H1 (cell line): ENCODE data around the gene ADAM22. TPM values are rescaled to one million over a fixed set of nuclear protein-coding genes. Genes with fewer than 3 reads are reported as not detected.

ENCODE experiments used
- CTCF ChIA-PET: fragments of 300-600 bp; sonication (Branson Sonifier 250); formaldehyde crosslinking; loops from one replicate; lab custom pipeline; 2021; ENCODE audit not compliant: partially characterized antibody; lab: Charles Lee
- POLR2A ChIA-PET: fragments of 300-600 bp; sonication (Branson Sonifier 250); formaldehyde crosslinking; loops from one replicate; lab custom pipeline; 2021; ENCODE audit warnings: inconsistent platforms; ENCODE audit not compliant: partially characterized antibody; lab: Charles Lee
- DNase-seq, 2 experiments: peaks; one replicate each; pipeline versions ENCODE4 v3.0.0 to v3.0.0-alpha.2; 2010 to 2022; ENCODE audit warnings: low spot score in 2 of 2, low read depth in 1 of 2, mixed read lengths in 1 of 2
- FAIRE-seq: peaks from 2 replicates; lab custom pipeline; 2011; peaks lifted over from hg19 to GRCh38; lab: Jason Lieb, UNC
- H2AFZ ChIP-seq: 2 replicates; pipeline ENCODE4 v1.8.1; 2012; ENCODE audit warnings: low read length, inconsistent platforms
- H2AK5ac ChIP-seq: 2 replicates; pipeline ENCODE4 v1.6.1; 2013; ENCODE audit warnings: low read depth, low read length
- H2BK120ac ChIP-seq: replicated peaks from 2 replicates; pipeline ENCODE3; 2013; ENCODE audit warnings: low read depth, low read length, inconsistent platforms
- H2BK12ac ChIP-seq: 2 replicates; pipeline ENCODE4 v1.6.1; 2013; ENCODE audit warnings: low read depth, low read length
- H2BK15ac ChIP-seq: 2 replicates; pipeline ENCODE4 v1.6.1; 2013; ENCODE audit warnings: low read length
- H2BK20ac ChIP-seq: 2 replicates; pipeline ENCODE4 v1.6.1; 2013; ENCODE audit warnings: low read length
- H2BK5ac ChIP-seq: 2 replicates; pipeline ENCODE4 v1.6.1; 2013; ENCODE audit warnings: low read depth, low read length
- H3K14ac ChIP-seq: 2 replicates; pipeline ENCODE4 v1.6.1; 2013; ENCODE audit warnings: inconsistent platforms; ENCODE audit not compliant: insufficient read length
- H3K18ac ChIP-seq: 2 replicates; pipeline ENCODE4 v1.6.1; 2013; ENCODE audit warnings: low read length; ENCODE audit errors: extremely low read depth
- H3K23ac ChIP-seq: 2 replicates; pipeline ENCODE4 v1.6.1; 2013; ENCODE audit warnings: inconsistent platforms; ENCODE audit not compliant: insufficient read length
- H3K23me2 ChIP-seq: 2 replicates; pipeline ENCODE4 v1.6.1; 2013; ENCODE audit warnings: low read depth, low read length
- H3K27ac ChIP-seq: 2 replicates; pipeline ENCODE4 v1.6.1; 2011; ENCODE audit warnings: low read depth, low read length, inconsistent platforms
- H3K27me3 ChIP-seq, 4 experiments: replicated peaks in 1 of 4; 1 replicate in 1 of 4; 2 replicates in 3 of 4; pipeline versions ENCODE4 v1.6.1 to v1.8.1; 2011 to 2013; ENCODE audit warnings: low read length in 3 of 4, mild to moderate bottlenecking in 3 of 4, inconsistent platforms in 2 of 4, mixed read lengths in 2 of 4, moderate library complexity in 1 of 4; ENCODE audit not compliant: control insufficient read depth in 3 of 4, insufficient read depth in 3 of 4; ENCODE audit errors: extremely low read depth in 1 of 4
- H3K36me3 ChIP-seq, 4 experiments: 2 replicates each; pipeline versions ENCODE4 v1.6.1 to v1.8.1; 2011 to 2013; ENCODE audit warnings: mild to moderate bottlenecking in 4 of 4, low read length in 3 of 4, moderate library complexity in 2 of 4, control low read depth in 1 of 4, inconsistent platforms in 1 of 4; ENCODE audit not compliant: insufficient read depth in 4 of 4, control insufficient read depth in 2 of 4
- H3K4ac ChIP-seq: replicated peaks from 2 replicates; pipeline ENCODE3; 2013; ENCODE audit warnings: low read length, low read depth, mixed read lengths, inconsistent platforms; ENCODE audit not compliant: insufficient read length
- H3K4me1 ChIP-seq, 4 experiments: replicated peaks in 1 of 4; 1 replicate in 1 of 4; 2 replicates in 3 of 4; pipeline versions ENCODE4 v1.6.1 to v1.8.1; 2011 to 2013; ENCODE audit warnings: low read length in 3 of 4, inconsistent platforms in 2 of 4, mixed read lengths in 1 of 4; ENCODE audit not compliant: insufficient read depth in 4 of 4, control insufficient read depth in 3 of 4
- H3K4me2 ChIP-seq, 2 experiments: 2 replicates each; pipeline versions ENCODE4 v1.6.1 to v1.8.1; 2011 to 2013; ENCODE audit warnings: low read depth in 2 of 2, low read length in 2 of 2, control low read depth in 1 of 2, inconsistent platforms in 1 of 2, mild to moderate bottlenecking in 1 of 2; ENCODE audit not compliant: insufficient read depth in 1 of 2
- H3K4me3 ChIP-seq, 4 experiments: fragments of 200-600, 300-600 bp in 1 of 4; sonication (generic), shearing (Covaris generic), sonication (Bioruptor Twin) in 1 of 4; 2 replicates each; pipeline versions ENCODE4 v1.5.1 to v1.8.1; 2011 to 2016; ENCODE audit warnings: low read length in 4 of 4, low read depth in 3 of 4, control low read depth in 2 of 4, inconsistent platforms in 2 of 4, mild to moderate bottlenecking in 2 of 4, mixed read lengths in 1 of 4, moderate library complexity in 1 of 4; ENCODE audit not compliant: insufficient read depth in 2 of 4; ENCODE audit errors: extremely low read depth in 1 of 4
- H3K56ac ChIP-seq: replicated peaks from 2 replicates; pipeline ENCODE3; 2013; ENCODE audit warnings: low read depth, mild to moderate bottlenecking, mixed read lengths, low read length, inconsistent platforms; ENCODE audit not compliant: insufficient read length
- H3K79me1 ChIP-seq: 2 replicates; pipeline ENCODE4 v1.6.1; 2013; ENCODE audit warnings: low read depth, low read length, control low read depth
- H3K79me2 ChIP-seq, 2 experiments: 2 replicates each; pipeline versions ENCODE4 v1.6.1 to v1.8.1; 2012 to 2013; ENCODE audit warnings: low read length in 2 of 2, mild to moderate bottlenecking in 2 of 2, inconsistent platforms in 1 of 2; ENCODE audit not compliant: insufficient read depth in 2 of 2, control insufficient read depth in 1 of 2
- H3K9ac ChIP-seq, 4 experiments: replicated peaks in 1 of 4; 1 replicate in 1 of 4; 2 replicates in 3 of 4; pipeline versions ENCODE4 v1.6.1 to v1.8.1; 2011 to 2013; ENCODE audit warnings: low read depth in 3 of 4, low read length in 3 of 4, control low read depth in 2 of 4, mild to moderate bottlenecking in 2 of 4, moderate library complexity in 2 of 4, inconsistent platforms in 1 of 4; ENCODE audit errors: extremely low read depth in 1 of 4
- H3K9me3 ChIP-seq, 2 experiments: 2 replicates each; pipeline versions ENCODE4 v1.6.1 to v1.8.1; 2012 to 2013; ENCODE audit warnings: mild to moderate bottlenecking in 2 of 2, moderate library complexity in 2 of 2, control low read depth in 1 of 2, inconsistent platforms in 1 of 2, low read depth in 1 of 2, low read length in 1 of 2, mixed read lengths in 1 of 2; ENCODE audit not compliant: insufficient read depth in 2 of 2
- H4K20me1 ChIP-seq, 2 experiments: replicated peaks in 1 of 2; 2 replicates each; pipeline versions ENCODE3 to v1.8.1; 2011 to 2013; ENCODE audit warnings: inconsistent platforms in 2 of 2, low read length in 2 of 2, mild to moderate bottlenecking in 1 of 2; ENCODE audit not compliant: insufficient read depth in 2 of 2, control insufficient read depth in 1 of 2
- H4K5ac ChIP-seq: 2 replicates; pipeline ENCODE4 v1.6.1; 2013; ENCODE audit warnings: low read length, low read depth, mixed read lengths, inconsistent platforms; ENCODE audit not compliant: insufficient read length
- H4K8ac ChIP-seq: 2 replicates; pipeline ENCODE4 v1.8.0; 2013; ENCODE audit warnings: mild to moderate bottlenecking, moderate library complexity, low read length, inconsistent platforms; ENCODE audit not compliant: insufficient read depth; ENCODE audit errors: extremely low read depth
- H4K91ac ChIP-seq: replicated peaks from 2 replicates; pipeline ENCODE3; 2013; ENCODE audit warnings: low read length, mixed read lengths, inconsistent platforms; ENCODE audit not compliant: insufficient read length
- ASH2L ChIP-seq: fragments of 200-600, 300-600 bp; sonication (generic); IDR thresholded peaks from one replicate; pipeline ENCODE4 v1.7.1; 2017; ENCODE audit warnings: low read length
- ATF2 ChIP-seq: IDR thresholded peaks from 2 replicates; pipeline ENCODE4 v1.6.1; 2012; ENCODE audit warnings: low read length, inconsistent platforms
- BRCA1 ChIP-seq: IDR thresholded peaks from 2 replicates; pipeline ENCODE4 v1.6.1; 2012; ENCODE audit warnings: low read depth, low read length, improper control_type of control experiment
- CREB1 ChIP-seq: IDR thresholded peaks from 2 replicates; pipeline ENCODE4 v1.6.1; 2012; ENCODE audit warnings: inconsistent platforms
- GTF2F1 ChIP-seq: IDR thresholded peaks from 2 replicates; pipeline ENCODE4 v1.6.1; 2012; ENCODE audit warnings: low read depth, low read length, improper control_type of control experiment, borderline replicate concordance
- JUN ChIP-seq: IDR thresholded peaks from 2 replicates; pipeline ENCODE4 v1.6.1; 2011; ENCODE audit warnings: low read depth, mild to moderate bottlenecking, improper control_type of control experiment, low read length
- KDM1A ChIP-seq: fragments of 200-600, 300-600 bp; sonication (generic); IDR thresholded peaks from 2 replicates; pipeline ENCODE4 v1.7.1; 2016; ENCODE audit warnings: mild to moderate bottlenecking, low read length, borderline replicate concordance
- KDM5A ChIP-seq: fragments of 200-600 bp; IDR thresholded peaks from 2 replicates; pipeline ENCODE4 v1.7.1; 2012; ENCODE audit warnings: mild to moderate bottlenecking, low read length, inconsistent platforms, mixed read lengths
- MAX ChIP-seq: IDR thresholded peaks from 2 replicates; pipeline ENCODE4 v1.6.1; 2012; ENCODE audit warnings: inconsistent platforms
- RNF2 ChIP-seq: fragments of 200-900, 300-1000 bp; sonication (generic); IDR thresholded peaks from 2 replicates; pipeline ENCODE4 v1.7.1; 2016; ENCODE audit warnings: borderline replicate concordance, low read depth, mild to moderate bottlenecking, antibody characterized with exemption, low read length; ENCODE audit not compliant: poor library complexity, severe bottlenecking; ENCODE audit errors: missing control alignments
- SIX5 ChIP-seq: IDR thresholded peaks from 2 replicates; pipeline ENCODE4 v1.6.1; 2011; ENCODE audit warnings: mild to moderate bottlenecking, low read depth, low read length
- SP1 ChIP-seq: IDR thresholded peaks from 2 replicates; pipeline ENCODE4 v1.6.1; 2011; ENCODE audit warnings: low read depth, low read length
- SP4 ChIP-seq: IDR thresholded peaks from 2 replicates; pipeline ENCODE4 v1.6.1; 2012; ENCODE audit warnings: low read length, inconsistent platforms
- TEAD4 ChIP-seq: IDR thresholded peaks from 2 replicates; pipeline ENCODE4 v1.6.1; 2012; ENCODE audit warnings: low read depth, low read length, inconsistent platforms, mixed read lengths
- WGBS, 2 experiments: shearing (Covaris generic) in 1 of 2; methylation state at CpG; one replicate each; pipeline versions ENCODE4 v1.1.6 to v1.1.7; 2013 to 2015; ENCODE audit warnings: low lambda C conversion rate in 2 of 2, mixed read lengths in 2 of 2, inconsistent platforms in 1 of 2, low coverage in 1 of 2, missing lambda C conversion rate in 1 of 2; ENCODE audit not compliant: insufficient replicate concordance in 2 of 2, insufficient coverage in 1 of 2, insufficient read length in 1 of 2; ENCODE audit errors: extremely low coverage in 1 of 2, missing lambda C conversion rate in 1 of 2; 5-methylcytosine and 5-hydroxymethylcytosine counted together
- polyA plus RNA-seq, 7 experiments: library from polyadenylated mRNA; depleted of rRNA in 3 of 7; stranded (reverse) in 5 of 7; unstranded in 2 of 7; fragments of >200 nt in 5 of 7; fragments of 200-250 nt in 2 of 7; gene quantifications; 1 replicate in 5 of 7; 2 replicates in 1 of 7; 4 replicates in 1 of 7; pipeline versions ENCODE4 v1.2.1 to v1.2.3, GENCODE V29; 2011 to 2013; ENCODE audit warnings: missing spikeins in 2 of 7, mixed read lengths in 2 of 7
- total RNA-seq: library from RNA; stranded (reverse); fragmentation: NEBNext Ultra II Directional; extraction: Animal tissue kit (Norgen Biotek cat#: 25700); gene quantifications from 2 replicates; pipeline ENCODE4 v1.2.1, GENCODE V29; 2021

The ADAM22 gene
- total and polyA plus RNA-seq, 2 of the 8 experiments (the other 6 are each of a cell fraction or from before 2014, with no cell fraction given): 4.6 to 21.4 TPM

- no peak for FAIRE-seq
- TF ChIP-seq BRCA1 (no peak), SP4 (no peak), GTF2F1 (no peak), ATF2 (no peak), TEAD4 (no peak), KDM1A (no peak), SP1 (no peak), SIX5 (no peak), RNF2 (no peak), CREB1 (no peak), MAX (no peak), JUN (no peak), ASH2L (no peak), KDM5A (no peak)
Observed at GRCh38 chr7:88146616-88147015, 212.6 kb downstream of the ADAM22 start.

More at GRCh38 chr7:88146616-88147015, 212.6 kb downstream of the ADAM22 start:
- H2BK20ac ChIP-seq: no peak overlapping the region
- no peak overlapping the region for H3K4me2 ChIP-seq
- H3K27ac ChIP-seq: no peak overlapping the region
- no peak overlapping the region for H3K56ac ChIP-seq
- WGBS, 2 experiments: 90% methylated on average over 2 of the region's 2 CpGs; no CpG with 5 or more reads in 1 of the 2 experiments
- H3K9ac ChIP-seq: no peak overlapping the region
- no peak overlapping the region for H3K4me3 ChIP-seq
- H3K36me3 ChIP-seq: 0 out of 8 replicates have a peak, but pooled peaks cover 0 to 3% (median 0%) of the 10 kb centered on the region in 4 experiments
- no peak overlapping the region for H2AFZ ChIP-seq
- H2BK12ac ChIP-seq: no peak overlapping the region
- H3K4ac ChIP-seq: no peak overlapping the region
- H4K20me1 ChIP-seq: no peaks in the 10 kb centered on the region
- no peak overlapping the region for H2BK120ac ChIP-seq
- ChIA-PET POLR2A (no interaction called here), CTCF (no interaction called here)
- H3K23me2 ChIP-seq: no peaks in the 10 kb centered on the region
- H4K5ac ChIP-seq: no peak overlapping the region
- no peak overlapping the region for H4K91ac ChIP-seq
- H3K9me3 ChIP-seq: no peaks in the 10 kb centered on the region
- H2AK5ac ChIP-seq: no peak overlapping the region
- H3K23ac ChIP-seq: no peak overlapping the region
- no peak overlapping the region for H2BK5ac ChIP-seq
- no peak overlapping the region for H3K18ac ChIP-seq
- H3K27me3 ChIP-seq: no peaks in the 10 kb centered on the region
- H4K8ac ChIP-seq: no peak overlapping the region
- no peaks in the 10 kb centered on the region for H3K79me2 ChIP-seq
- H3K14ac ChIP-seq: no peak overlapping the region
- no peak overlapping the region for H2BK15ac ChIP-seq
- no peak for DNase-seq
- H3K79me1 ChIP-seq: no peaks in the 10 kb centered on the region
- no peaks in the 10 kb centered on the region for H3K4me1 ChIP-seq
